ENCODE results near the gene RADIL. TPM values are rescaled to one million over a fixed set of nuclear protein-coding genes. Genes with fewer than 3 reads are reported as not detected.
"Not testable (repeated sequence)": the region's sequence is repeated elsewhere in the genome, so short reads cannot be mapped to it uniquely, and the experiment has no call there.

RADIL gene
- total RNA-seq, 2 donors from 2014 or later: 0.55 TPM; not detected in 1

DNA sequence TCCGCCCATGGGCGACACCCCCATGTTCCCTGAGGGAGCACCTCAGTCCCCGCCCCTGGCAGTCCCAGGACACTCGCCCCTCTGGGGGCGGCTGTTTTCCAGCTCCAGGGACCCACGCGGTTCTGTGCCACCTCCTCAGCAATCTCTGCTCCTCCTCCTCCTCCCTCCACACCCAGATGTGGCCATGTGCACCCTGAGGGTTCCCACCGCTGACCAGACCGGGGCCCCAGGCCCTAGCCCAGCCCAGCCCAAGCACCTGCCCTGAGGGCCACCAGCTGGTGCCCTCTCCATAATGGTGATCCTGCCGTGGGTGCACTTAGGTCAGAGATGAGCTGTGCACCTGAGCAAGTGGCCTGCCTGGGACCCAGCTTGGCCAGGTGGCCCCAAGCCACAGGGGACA, 83.0 kb downstream of the RADIL start:
- no peaks in the 10 kb centered on the region for H3K9me3 ChIP-seq (ENCODE audit: control insufficient read depth, low read length, poor library complexity, severe bottlenecking)
- Mint-ChIP-seq H3K4me3 (no peak overlapping the region), H3K27me3 (no peaks in the 10 kb centered on the region), H3K4me1 (peaks cover 2% of the 10 kb centered on the region), H3K27ac (no peak overlapping the region), H3K36me3 (ENCODE audit: low read depth) (no peaks in the 10 kb centered on the region)
- DNase-seq: no peak
- no peak for ATAC-seq

DNA sequence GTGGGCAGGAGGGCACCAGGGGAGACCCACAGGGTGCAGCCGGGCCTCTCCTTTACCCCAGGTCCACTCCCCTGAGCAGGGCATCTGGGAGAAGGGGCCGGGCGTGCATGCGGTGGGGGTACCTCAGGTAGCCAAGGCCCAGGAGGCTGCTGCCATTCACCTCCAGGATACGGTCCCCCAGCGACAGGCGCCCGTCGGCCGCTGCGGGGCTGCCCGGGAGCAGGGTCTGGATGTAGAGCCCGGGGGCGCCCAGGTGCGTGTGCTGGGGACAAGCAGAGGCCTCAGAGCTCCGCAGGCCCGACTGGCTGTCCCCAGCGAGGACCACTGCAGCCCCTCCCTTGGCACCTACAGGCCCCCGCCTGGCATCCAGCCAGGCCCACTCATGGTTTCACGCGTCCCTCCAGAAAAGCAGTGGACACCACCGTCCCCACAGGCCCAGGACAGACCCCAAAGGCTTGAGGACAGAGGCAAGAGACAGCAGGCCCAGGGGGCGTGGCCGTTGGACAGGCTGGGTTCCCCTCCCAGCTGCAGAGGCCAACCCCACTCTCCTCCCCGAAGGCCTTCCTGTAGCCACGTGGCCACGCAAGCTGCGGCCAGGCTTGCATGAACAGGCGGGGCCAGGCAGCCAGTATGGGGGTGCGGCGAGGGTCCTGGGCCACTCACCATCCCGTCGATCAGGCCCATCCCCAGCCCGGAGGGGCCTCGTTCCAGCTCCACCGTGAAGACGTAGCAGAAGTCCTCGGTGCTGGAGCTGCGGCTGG, 83.8 kb downstream of the RADIL start:
- Mint-ChIP-seq H3K27me3 (no peaks in the 10 kb centered on the region), H3K27ac (no peak overlapping the region), H3K4me1 (peaks cover 2% of the 10 kb centered on the region), H3K36me3 (ENCODE audit: low read depth) (no peaks in the 10 kb centered on the region), H3K4me3 (no peak overlapping the region)
- ATAC-seq: no peak
- DNase-seq: no peak
- H3K9me3 ChIP-seq (ENCODE audit: control insufficient read depth, low read length, poor library complexity, severe bottlenecking): no peaks in the 10 kb centered on the region

DNA sequence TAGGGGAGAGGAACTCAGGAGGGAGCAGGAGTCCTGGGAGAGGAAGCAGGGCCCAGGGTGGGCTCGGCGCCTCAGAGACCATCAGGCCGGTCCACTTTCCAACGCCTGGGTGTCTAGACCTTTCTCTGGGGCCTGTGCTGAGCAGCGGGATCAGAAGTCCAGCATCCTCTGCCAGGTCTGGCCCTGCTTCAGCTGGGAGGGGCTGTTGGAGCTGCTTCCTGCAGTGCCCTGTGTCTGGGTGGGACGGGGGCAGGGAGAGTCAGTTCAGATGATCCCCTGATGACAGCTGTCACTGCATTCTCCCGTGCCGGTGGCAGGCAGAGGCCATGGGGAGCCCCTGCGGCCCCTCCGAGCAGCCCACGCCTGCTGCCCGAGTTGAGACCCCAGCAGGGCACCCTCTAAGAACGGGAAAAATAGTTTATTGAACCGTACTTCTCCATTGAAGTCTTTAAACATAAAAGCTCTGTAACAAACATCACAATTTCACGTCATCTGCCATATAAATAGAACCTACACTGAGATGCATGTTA, 84.7 kb downstream of the RADIL start:
- Mint-ChIP-seq H3K36me3 (ENCODE audit: low read depth) (no peaks in the 10 kb centered on the region), H3K27ac (no peak overlapping the region), H3K4me1 (peaks cover 4% of the 10 kb centered on the region), H3K4me3 (no peak overlapping the region), H3K27me3 (no peaks in the 10 kb centered on the region)
- DNase-seq: no peak
- no peak for ATAC-seq
- no peaks in the 10 kb centered on the region for H3K9me3 ChIP-seq (ENCODE audit: control insufficient read depth, low read length, poor library complexity, severe bottlenecking)

DNA sequence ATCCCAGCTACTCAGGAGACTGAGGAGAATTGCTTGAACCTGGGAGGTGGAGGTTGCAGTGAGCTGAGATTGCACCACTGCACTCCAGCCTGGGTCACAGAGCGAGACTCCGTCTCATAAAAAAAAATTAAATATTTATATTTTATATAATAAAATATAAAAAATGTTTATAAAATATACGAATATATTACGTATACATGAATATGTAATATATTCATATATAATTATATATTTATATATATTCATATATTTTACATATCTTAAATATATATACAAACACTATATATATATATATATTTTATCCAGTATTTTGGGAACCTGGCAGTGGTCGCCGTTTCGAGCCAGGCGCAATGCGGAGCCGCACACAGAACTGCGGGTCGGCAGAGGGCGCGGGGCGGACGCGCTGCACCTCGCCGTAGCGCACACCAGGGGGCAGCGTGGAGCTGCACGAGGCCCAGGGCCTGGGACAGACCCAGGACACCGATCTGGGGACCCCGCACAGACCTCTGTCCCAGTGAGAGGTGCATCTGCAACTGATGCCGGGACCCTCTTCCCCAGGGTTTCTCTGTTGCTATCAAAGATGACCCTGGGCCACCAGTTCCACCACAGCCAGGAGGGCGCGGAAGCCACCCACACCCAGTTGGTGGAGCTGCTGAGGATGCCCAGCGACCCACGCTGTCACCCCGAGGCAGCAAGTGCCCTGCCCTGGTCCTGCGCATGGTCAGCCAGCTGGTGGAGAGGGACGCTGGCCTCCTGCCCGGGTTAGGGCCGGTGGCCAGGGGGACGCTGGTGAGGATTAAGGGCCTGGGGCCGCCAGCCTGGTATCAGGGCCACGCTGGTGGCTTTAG, 85.4 kb downstream of the RADIL start:
- Mint-ChIP-seq H3K27ac (no peak overlapping the region), H3K36me3 (ENCODE audit: low read depth) (no peaks in the 10 kb centered on the region), H3K4me1 (peaks cover 4% of the 10 kb centered on the region), H3K27me3 (no peaks in the 10 kb centered on the region), H3K4me3 (no peak overlapping the region)
- no peaks in the 10 kb centered on the region for H3K9me3 ChIP-seq (ENCODE audit: control insufficient read depth, low read length, poor library complexity, severe bottlenecking)
- ATAC-seq (peak; percentile 94), DNase-seq (peak; percentile 44 to 58 (median 54))

DNA sequence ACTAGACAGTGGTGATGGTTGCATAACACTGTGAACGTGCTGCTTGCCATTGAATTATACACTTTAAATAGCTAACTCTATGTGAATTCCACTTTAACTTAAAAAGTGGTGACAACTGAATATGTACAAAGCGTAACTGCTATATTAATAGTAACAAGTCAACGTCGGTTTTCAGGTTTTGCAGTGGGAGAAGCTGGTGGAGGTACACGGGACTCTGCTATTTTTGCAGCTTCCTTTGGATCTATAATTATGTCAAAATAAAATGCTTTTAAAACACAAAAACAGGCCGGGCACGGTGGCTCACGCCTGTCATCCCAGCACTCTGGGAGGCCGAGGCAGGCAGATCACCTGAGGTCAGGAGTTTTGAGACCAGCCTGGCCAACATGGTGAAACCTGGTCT, 87.1 kb downstream of the RADIL start:
- no peak overlapping the region for H3K27ac Mint-ChIP-seq
- ATAC-seq (no peak), DNase-seq (no peak)
- H3K36me3 Mint-ChIP-seq (ENCODE audit: low read depth): no peaks in the 10 kb centered on the region
- no peaks in the 10 kb centered on the region for H3K27me3 Mint-ChIP-seq
- H3K4me3 Mint-ChIP-seq: no peak overlapping the region
- H3K9me3 ChIP-seq (ENCODE audit: control insufficient read depth, low read length, poor library complexity, severe bottlenecking): no peaks in the 10 kb centered on the region
- peaks cover 7% of the 10 kb centered on the region for H3K4me1 Mint-ChIP-seq

DNA sequence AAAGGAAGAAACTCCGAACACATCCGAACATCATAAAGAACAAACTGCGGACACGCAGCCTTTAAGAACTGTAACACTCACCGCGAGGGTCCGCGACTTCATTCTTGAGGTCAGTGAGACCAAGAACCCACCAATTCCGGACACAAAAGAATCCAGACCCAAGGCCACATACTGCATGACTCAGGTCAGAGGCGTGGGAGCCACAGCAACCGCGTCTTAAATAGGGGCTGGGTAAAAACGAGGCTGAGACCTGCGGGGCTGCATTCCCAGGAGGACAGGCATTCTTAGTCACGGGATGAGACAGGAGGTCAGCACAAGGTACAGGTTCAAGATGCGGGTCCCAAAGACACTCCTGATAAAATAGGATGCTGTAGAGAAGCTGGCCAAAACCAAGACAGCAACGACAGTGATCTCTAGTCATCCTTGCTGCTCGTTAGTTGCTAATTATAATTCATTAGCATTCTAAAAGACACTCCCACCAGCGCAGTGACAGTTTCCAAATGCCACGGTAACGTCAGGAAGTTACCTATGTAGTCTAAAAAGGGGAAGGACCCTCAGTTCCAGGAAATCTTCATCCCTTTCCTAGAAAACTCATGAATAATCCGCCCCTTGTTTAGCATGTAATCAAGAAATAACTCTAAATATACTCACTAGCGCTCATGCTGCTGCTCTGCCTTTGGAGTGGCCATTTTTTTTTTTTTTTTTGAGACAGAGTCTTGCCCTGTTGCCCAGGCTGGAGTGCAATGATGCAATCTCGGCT, 88.7 kb downstream of the RADIL start:
- H3K4me3 Mint-ChIP-seq: peak overlapping the region; percentile 36
- no peak overlapping the region for H3K27ac Mint-ChIP-seq

DNA sequence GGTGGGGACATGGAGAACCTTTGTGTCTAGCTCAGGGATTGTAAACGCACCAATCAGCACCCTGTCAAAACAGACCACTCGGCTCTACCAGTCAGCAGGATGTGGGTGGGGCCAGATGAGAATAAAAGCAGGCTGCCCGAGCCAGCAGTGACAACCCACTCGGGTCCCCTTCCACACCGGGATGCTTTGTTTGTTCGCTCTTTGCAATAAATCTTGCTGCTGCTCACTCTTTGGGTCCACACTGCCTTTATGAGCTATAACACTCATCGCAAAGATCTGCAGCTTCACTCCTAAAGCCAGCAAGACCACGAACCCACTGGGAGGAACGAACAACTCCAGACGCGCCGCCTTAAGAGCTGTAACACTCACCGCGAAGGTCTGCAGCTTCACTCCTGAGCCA, 89.3 kb downstream of the RADIL start:
- H3K27ac Mint-ChIP-seq; H3K27me3 Mint-ChIP-seq; H3K4me1 Mint-ChIP-seq; ATAC-seq; H3K36me3 Mint-ChIP-seq (ENCODE audit: low read depth); DNase-seq; H3K4me3 Mint-ChIP-seq; H3K9me3 ChIP-seq (ENCODE audit: control insufficient read depth, low read length, poor library complexity, severe bottlenecking): not testable (repeated sequence)

More for the DNA sequence above, 88.7 kb downstream of the RADIL start:
- Mint-ChIP-seq H3K27me3 (no peaks in the 10 kb centered on the region), H3K36me3 (ENCODE audit: low read depth) (peaks cover 2% of the 10 kb centered on the region), H3K4me1 (peaks cover 6% of the 10 kb centered on the region)
- ATAC-seq (no peak), DNase-seq (no peak)
- H3K9me3 ChIP-seq (ENCODE audit: control insufficient read depth, low read length, poor library complexity, severe bottlenecking): no peaks in the 10 kb centered on the region

DNA sequence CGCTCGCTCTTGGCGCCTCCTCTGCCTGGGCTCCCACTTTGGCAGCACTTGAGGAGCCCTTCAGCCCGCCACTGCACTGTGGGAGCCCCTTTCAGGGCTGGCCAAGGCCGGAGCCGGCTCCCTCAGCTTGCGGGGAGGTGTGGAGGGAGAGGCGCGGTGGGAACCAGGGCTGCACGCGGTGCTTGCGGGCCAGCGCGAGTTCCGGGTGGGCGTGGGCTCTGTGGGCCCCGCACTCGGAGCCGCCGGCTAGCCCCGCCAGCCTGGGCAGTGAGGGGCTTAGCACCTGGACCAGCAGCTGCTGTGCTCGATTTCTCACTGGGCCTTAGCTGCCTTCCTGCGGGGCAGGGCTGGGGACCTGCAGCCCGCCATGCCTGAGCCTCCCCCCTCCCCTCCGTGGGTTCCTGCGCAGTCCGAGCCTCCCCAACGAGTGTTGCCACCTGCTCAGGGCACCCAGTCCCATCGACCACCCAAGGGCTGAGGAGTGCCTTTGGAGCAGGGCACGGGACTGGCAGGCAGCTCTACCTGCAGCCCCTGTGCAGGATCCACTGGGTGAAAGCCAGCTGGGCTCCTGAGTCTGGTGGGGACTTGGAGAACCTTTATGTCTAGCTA, 90.0 kb downstream of the RADIL start:
- H3K27ac Mint-ChIP-seq; ATAC-seq; H3K27me3 Mint-ChIP-seq; H3K4me1 Mint-ChIP-seq; H3K36me3 Mint-ChIP-seq (ENCODE audit: low read depth); H3K9me3 ChIP-seq (ENCODE audit: control insufficient read depth, low read length, poor library complexity, severe bottlenecking); DNase-seq; H3K4me3 Mint-ChIP-seq: not testable (repeated sequence)

DNA sequence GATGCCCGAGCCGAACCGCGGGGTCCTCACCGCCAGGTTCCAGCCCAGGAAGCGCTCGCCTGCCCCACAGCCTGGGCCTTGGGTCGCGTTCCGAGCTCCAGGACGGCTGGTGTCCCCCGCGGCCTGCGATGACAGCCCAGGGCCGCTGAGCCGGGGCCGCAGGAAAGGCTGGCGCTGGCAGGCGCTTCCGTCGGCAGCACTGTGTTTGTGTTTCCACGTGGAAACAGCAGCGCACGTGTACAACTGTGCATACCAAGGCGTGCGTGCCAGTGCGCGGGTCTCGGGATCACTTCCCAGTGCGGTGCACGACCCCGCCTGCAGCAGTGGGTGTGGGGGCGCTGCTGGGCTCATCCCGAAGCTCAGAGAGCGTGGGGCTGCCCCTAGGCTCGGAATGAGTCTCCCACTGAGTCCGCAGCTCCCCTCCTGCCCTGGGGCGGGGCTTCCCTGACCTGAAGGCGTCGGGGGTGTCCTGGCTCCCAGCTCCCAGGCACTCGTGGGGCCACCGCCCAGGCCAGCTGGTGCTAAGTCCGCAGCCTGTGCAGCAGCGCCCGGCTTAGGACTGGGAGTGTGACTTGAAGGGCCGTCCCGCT, 90.9 kb downstream of the RADIL start:
- no peaks in the 10 kb centered on the region for H3K27me3 Mint-ChIP-seq
- H3K27ac Mint-ChIP-seq: no peak overlapping the region
- DNase-seq (no peak), ATAC-seq (peak; percentile 31)
- peak overlapping the region; percentile 28 for H3K4me3 Mint-ChIP-seq
- H3K9me3 ChIP-seq (ENCODE audit: control insufficient read depth, low read length, poor library complexity, severe bottlenecking): no peaks in the 10 kb centered on the region
- H3K36me3 Mint-ChIP-seq (ENCODE audit: low read depth): peaks cover 3% of the 10 kb centered on the region
- H3K4me1 Mint-ChIP-seq: peaks cover 8% of the 10 kb centered on the region

DNA sequence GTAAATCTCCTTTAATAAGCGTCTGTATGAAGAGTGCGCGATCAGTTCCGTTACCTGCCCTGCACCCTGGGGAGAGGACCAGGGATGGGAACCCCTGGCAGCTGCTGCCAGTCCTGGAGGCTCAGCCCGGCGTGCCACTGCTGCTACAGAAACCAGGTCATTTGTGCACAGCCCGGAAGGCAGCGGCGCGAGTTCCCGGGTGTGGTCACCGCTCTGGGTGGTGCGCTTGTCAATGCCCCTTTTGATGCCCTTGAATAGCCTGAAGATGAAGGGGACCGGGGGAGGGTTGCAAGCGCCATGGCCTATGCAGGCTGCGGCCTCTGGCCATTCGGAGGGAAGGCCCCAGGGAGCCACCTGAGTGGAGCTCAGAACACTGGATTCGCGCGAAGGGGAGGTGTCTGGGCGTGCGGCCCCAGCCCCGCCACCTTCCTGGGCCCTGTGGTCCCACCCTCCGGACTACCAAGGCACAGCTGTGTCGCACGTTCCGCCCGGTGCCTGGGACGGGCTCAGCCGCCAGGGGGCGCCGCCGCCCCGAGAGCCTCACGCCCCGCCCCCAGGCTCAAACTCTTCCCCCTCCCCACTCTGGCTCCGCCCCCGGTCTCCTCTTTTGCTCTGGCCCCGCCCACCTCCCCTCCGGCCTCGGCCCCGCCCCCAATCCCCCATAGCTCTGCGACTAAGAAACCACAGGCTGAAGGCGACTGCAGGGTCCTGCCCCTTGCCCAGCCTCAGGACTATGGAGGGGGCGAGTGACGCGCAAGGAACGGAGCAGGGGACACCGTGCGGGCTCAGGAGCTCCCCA, 91.6 kb downstream of the RADIL start:
- no peaks in the 10 kb centered on the region for H3K9me3 ChIP-seq (ENCODE audit: control insufficient read depth, low read length, poor library complexity, severe bottlenecking)
- peaks cover 8% of the 10 kb centered on the region for H3K4me1 Mint-ChIP-seq
- no peak overlapping the region for H3K27ac Mint-ChIP-seq
- H3K36me3 Mint-ChIP-seq (ENCODE audit: low read depth): peaks cover 3% of the 10 kb centered on the region
- H3K27me3 Mint-ChIP-seq: no peaks in the 10 kb centered on the region
- peak overlapping the region; percentile 43 for H3K4me3 Mint-ChIP-seq
- ATAC-seq (peak; percentile 84), DNase-seq (peak; percentile 73 to 77 (median 76))

DNA sequence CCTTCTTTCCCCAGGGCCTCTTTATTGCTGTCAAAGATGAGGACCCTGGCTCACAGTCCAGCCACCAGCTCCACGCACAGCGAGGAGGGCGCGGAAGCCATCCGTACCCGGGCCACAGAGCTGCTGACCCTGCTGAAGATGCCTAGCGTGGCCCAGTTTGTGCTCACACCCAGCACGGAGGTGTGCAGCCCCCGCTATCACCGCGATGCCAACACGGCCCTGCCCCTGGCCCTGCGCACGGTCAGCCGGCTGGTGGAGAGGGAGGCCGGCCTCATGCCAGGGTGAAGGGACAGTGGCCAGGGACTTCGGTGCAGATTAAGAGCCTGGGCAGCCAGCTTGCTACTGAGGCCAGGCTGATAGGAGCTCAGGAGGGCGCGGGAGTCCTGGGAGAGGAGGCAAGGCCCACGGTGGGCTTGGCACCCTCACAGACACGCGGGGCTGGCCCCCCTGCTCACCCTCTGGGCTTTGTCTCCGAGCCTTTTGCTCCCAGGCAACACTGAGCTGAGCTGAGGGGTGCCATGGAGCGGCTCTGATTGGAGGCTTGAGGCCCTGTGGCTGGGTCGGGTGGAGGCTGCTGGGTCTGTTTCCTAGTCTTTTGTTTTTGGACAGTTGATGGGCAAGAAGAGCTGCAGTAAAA, 92.3 kb downstream of the RADIL start:
- Mint-ChIP-seq H3K27me3 (no peaks in the 10 kb centered on the region), H3K36me3 (ENCODE audit: low read depth) (peaks cover 3% of the 10 kb centered on the region), H3K4me3 (peak overlapping the region; percentile 43), H3K27ac (no peak overlapping the region), H3K4me1 (peaks cover 8% of the 10 kb centered on the region)
- ATAC-seq (no peak), DNase-seq (no peak)
- no peaks in the 10 kb centered on the region for H3K9me3 ChIP-seq (ENCODE audit: control insufficient read depth, low read length, poor library complexity, severe bottlenecking)

Measured in T-helper 17 cell (primary cell).